ENCODE results near the gene PHF14.
"Not testable (repeated sequence)": the region's sequence is repeated elsewhere in the genome, so short reads cannot be mapped to it uniquely, and the experiment has no call there.

The PHF14 gene

GRCh38 chr7:10973061-10973941, at the start of gene PHF14:
Gene PHF14, plus strand, starts transcription at chr7:10973872. Its CDS starts 452 bp downstream, at chr7:10974324.
- peak; percentile 97 for DNase-seq

- no peak for DNase-seq
Observed at GRCh38 chr7:10924370-10924769, 49.3 kb upstream of the PHF14 start.

- DNase-seq = not testable (repeated sequence)
Observed at GRCh38 chr7:10928203-10928602, 45.5 kb upstream of the PHF14 start.

- no peak for DNase-seq
Observed at GRCh38 chr7:10930551-10930950, 43.1 kb upstream of the PHF14 start.

GRCh38 chr7:10931161-10931560, 42.5 kb upstream of the PHF14 start:
- DNase-seq = no peak

GRCh38 chr7:10934292-10934691, 39.4 kb upstream of the PHF14 start:
- no peak for DNase-seq

- no peak for DNase-seq
Observed at GRCh38 chr7:10939237-10939910, 34.3 kb upstream of the PHF14 start.

- peak; percentile 92 for DNase-seq
Observed at GRCh38 chr7:10939911-10940703, 33.6 kb upstream of the PHF14 start.

GRCh38 chr7:10940704-10941355, 32.8 kb upstream of the PHF14 start:
- DNase-seq = peak; percentile 37

GRCh38 chr7:10950494-10950893, 23.2 kb upstream of the PHF14 start:
- no peak for DNase-seq

GRCh38 chr7:10950974-10951578, 22.6 kb upstream of the PHF14 start:
- not testable (repeated sequence) for DNase-seq

GRCh38 chr7:10952588-10952987, 21.1 kb upstream of the PHF14 start:
- DNase-seq = no peak

- DNase-seq = not testable (repeated sequence)
Observed at GRCh38 chr7:10953078-10953750, 20.5 kb upstream of the PHF14 start.

- no peak for DNase-seq
Observed at GRCh38 chr7:10956528-10956927, 17.1 kb upstream of the PHF14 start.

GRCh38 chr7:10960242-10960641, 13.4 kb upstream of the PHF14 start:
- not testable (repeated sequence) for DNase-seq

GRCh38 chr7:10965016-10965415, 8.7 kb upstream of the PHF14 start:
- DNase-seq = not testable (repeated sequence)

- DNase-seq = no peak
Observed at GRCh38 chr7:10972174-10972573, 1.5 kb upstream of the PHF14 start.

GRCh38 chr7:10973942-10974911, 555 bp downstream of the PHF14 start:
- no peak for DNase-seq

GRCh38 chr7:10977113-10977512, 3.4 kb downstream of the PHF14 start:
- DNase-seq = no peak

- no peak for DNase-seq
Observed at GRCh38 chr7:10981317-10981716, 7.6 kb downstream of the PHF14 start.

Measured in NCI-H774 (cell line).